ENCODE data around the gene XAB2.
"Not testable (repeated sequence)": the region's sequence is repeated elsewhere in the genome, so short reads cannot be mapped to it uniquely, and the experiment has no call there.

XAB2 gene

DNA sequence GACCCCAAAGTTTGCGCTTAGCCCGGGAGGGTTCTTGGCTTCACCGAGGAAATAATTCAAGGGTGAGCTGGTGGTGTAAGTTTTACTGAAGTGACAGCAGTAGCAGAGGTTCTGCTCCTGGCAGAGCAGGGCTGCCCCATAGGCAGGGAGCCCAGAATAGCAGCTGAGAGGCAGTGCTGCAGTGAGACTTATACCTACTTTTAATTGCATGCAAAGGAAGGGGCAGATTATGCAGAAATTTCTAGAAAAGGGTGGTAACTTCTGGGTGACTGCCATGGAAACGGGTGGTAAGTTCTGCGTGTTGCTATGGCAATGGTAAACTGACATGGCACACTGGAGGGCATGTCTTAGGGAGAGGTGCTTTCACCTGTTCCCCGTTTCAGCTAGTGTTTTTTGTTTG, 51.2 kb downstream of the XAB2 start:
- no peaks in the 10 kb centered on the region for H3K36me3 Mint-ChIP-seq
- peaks cover 30% of the 10 kb centered on the region for H3K27me3 Mint-ChIP-seq
- H3K4me1 Mint-ChIP-seq: no peaks in the 10 kb centered on the region
- no peak overlapping the region for H3K27ac Mint-ChIP-seq
- no peak overlapping the region for H3K4me3 Mint-ChIP-seq
- DNase-seq: no peak
- CTCF ChIA-PET: interaction anchor here (2.5 kb wide), 1 partner anchor 10 kb away, joined by 6 read pairs; no protein-coding TSS in a partner anchor
- H3K9me3 Mint-ChIP-seq: no peaks in the 10 kb centered on the region

DNA sequence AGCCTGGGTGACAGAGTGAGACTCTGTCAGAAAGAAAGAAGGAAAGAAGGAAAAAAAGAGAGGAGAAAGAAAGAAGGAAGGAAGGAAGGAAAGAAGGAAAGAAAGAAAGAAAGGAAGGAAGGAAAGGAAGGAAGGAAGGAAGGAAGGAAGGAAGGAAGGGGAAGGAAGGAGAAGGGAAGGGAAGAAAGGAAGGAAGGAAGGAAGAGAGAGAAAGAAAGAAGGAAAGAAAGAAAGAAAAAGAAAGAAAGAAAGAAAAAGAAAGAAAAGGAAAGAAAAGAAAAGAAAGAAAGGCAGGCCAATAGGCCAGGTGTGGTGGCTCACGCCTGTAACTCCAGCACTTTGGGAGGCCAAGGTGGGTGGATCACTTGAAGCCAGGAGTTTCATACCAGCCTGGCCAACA, 51.9 kb downstream of the XAB2 start:
- peaks cover 27% of the 10 kb centered on the region for H3K27me3 Mint-ChIP-seq
- not testable (repeated sequence) for DNase-seq, H3K36me3 Mint-ChIP-seq, H3K27ac Mint-ChIP-seq, H3K9me3 Mint-ChIP-seq, H3K4me3 Mint-ChIP-seq, H3K4me1 Mint-ChIP-seq
- CTCF ChIA-PET: interaction anchor here (2.5 kb wide), 1 partner anchor 9 kb away, joined by 6 read pairs; no protein-coding TSS in a partner anchor

DNA sequence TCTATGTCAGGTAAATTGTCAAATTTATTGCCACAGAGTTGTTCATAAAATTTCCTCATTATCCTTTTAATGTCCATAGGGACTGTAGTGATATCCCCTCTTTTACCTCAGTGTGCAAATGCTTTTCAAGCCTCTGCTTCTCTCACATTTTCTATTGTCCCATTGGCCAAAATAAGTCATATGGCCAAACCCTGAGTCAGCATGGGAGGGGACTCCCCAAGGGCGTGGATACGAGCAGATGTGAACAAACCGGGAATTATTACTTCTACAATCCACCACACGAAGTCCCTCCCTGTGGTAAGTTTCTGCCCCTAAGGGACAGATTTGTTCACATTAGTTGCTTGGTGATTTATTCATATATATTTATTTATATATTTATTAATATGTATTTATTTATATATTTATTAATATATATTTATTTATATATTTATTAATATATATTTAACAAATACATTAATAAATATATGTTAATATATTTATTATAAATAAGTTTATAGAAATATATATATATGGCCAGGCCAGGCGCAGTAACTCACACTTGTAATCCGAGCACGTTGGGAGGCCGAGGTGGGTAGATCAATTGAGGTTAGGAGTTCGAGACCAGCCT, 53.8 kb downstream of the XAB2 start:
- CTCF ChIA-PET: no interaction called here
- no peak overlapping the region for H3K27ac Mint-ChIP-seq
- H3K27me3 Mint-ChIP-seq: peaks cover 25% of the 10 kb centered on the region
- DNase-seq: no peak
- no peaks in the 10 kb centered on the region for H3K4me1 Mint-ChIP-seq
- no peaks in the 10 kb centered on the region for H3K9me3 Mint-ChIP-seq
- H3K36me3 Mint-ChIP-seq: no peaks in the 10 kb centered on the region
- no peak overlapping the region for H3K4me3 Mint-ChIP-seq

DNA sequence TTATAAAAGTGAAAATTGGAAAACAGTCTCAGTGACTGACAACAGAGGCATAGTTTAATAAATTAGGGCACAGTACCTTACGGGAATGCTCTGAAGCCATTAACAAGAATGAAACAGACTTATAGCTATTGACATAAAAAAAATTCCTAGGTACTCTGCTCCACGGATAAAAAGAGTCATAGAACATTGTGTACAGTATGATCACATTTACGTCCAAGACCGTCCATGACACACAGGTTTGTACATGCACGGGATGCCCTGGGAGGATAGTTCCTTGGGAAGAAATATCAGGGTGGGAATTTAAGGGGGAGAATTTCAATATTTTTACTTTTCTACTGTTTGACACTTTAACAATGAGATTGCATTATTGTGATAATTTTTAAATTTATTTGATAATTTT, 58.6 kb downstream of the XAB2 start:
- H3K27ac Mint-ChIP-seq: no peak overlapping the region
- H3K4me1 Mint-ChIP-seq: peaks cover 2% of the 10 kb centered on the region
- no peak overlapping the region for H3K4me3 Mint-ChIP-seq
- no peaks in the 10 kb centered on the region for H3K27me3 Mint-ChIP-seq
- no peaks in the 10 kb centered on the region for H3K36me3 Mint-ChIP-seq
- CTCF ChIA-PET: no interaction called here
- H3K9me3 Mint-ChIP-seq: no peaks in the 10 kb centered on the region
- DNase-seq: no peak
